ENCODE results near the gene SLC25A23. TPM values are rescaled to one million over a fixed set of nuclear protein-coding genes. Genes with fewer than 3 reads are reported as not detected.
A peak's percentile ranks its signal among the peaks of the same experiment; 100 is the strongest.
"Not testable (repeated sequence)": the region's sequence is repeated elsewhere in the genome, so short reads cannot be mapped to it uniquely, and the experiment has no call there.

SLC25A23 gene
- total and polyA plus RNA-seq, 2 experiments from 2014 or later = 25.7 to 96.4 TPM

- H3K4me2 ChIP-seq = no peak overlapping the region
- no peaks in the 10 kb centered on the region; the same call in 2 of the 3 replicates for H3K4me1 Mint-ChIP-seq
- H3K9me3 Mint-ChIP-seq = peaks cover 9% of the 10 kb centered on the region
- no peaks in the 10 kb centered on the region for H3K27me3 ChIP-seq (ENCODE audit: insufficient read depth)
- no peaks in the 10 kb centered on the region for H3K36me3 ChIP-seq (ENCODE audit: insufficient read depth)
- DNase-seq (ENCODE audit: low spot score) (no peak), ATAC-seq (no peak)
- H3K4me3 Mint-ChIP-seq = no peak overlapping the region
- H3K27ac Mint-ChIP-seq = no peak overlapping the region
- no peak overlapping the region for H2AFZ ChIP-seq
- H3K9me2 ChIP-seq (ENCODE audit: insufficient read depth) = peaks cover 7% of the 10 kb centered on the region; the same call in 1 of the 2 replicates
- no peaks in the 10 kb centered on the region for H3K79me2 ChIP-seq (replicated peaks; ENCODE audit: insufficient read depth)
- no peaks in the 10 kb centered on the region for H4K20me1 ChIP-seq (replicated peaks; ENCODE audit: insufficient read depth)
- no peak overlapping the region for H3K27ac ChIP-seq (ENCODE audit: low read depth)
- peaks cover 11% of the 10 kb centered on the region; the same call in 2 of the 3 replicates for H3K36me3 Mint-ChIP-seq (ENCODE audit: low read depth)
- H3K4me1 ChIP-seq (ENCODE audit: insufficient read depth) = no peaks in the 10 kb centered on the region
- TF ChIP-seq, protein P1, sequence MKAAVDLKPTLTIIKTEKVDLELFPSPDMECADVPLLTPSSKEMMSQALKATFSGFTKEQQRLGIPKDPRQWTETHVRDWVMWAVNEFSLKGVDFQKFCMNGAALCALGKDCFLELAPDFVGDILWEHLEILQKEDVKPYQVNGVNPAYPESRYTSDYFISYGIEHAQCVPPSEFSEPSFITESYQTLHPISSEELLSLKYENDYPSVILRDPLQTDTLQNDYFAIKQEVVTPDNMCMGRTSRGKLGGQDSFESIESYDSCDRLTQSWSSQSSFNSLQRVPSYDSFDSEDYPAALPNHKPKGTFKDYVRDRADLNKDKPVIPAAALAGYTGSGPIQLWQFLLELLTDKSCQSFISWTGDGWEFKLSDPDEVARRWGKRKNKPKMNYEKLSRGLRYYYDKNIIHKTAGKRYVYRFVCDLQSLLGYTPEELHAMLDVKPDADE (IDR thresholded peaks at IDR 0.05) = no peak
- TF ChIP-seq NANOG (IDR thresholded peaks at IDR 0.05; ENCODE audit: borderline replicate concordance) (no peak), ZNF331 (CRISPR knock-in tag; IDR thresholded peaks at IDR 0.05; ENCODE audit: low read depth) (no peak), ZNF114 (CRISPR knock-in tag; IDR thresholded peaks at IDR 0.05) (no peak)
- TF ChIP-seq, protein P2, sequence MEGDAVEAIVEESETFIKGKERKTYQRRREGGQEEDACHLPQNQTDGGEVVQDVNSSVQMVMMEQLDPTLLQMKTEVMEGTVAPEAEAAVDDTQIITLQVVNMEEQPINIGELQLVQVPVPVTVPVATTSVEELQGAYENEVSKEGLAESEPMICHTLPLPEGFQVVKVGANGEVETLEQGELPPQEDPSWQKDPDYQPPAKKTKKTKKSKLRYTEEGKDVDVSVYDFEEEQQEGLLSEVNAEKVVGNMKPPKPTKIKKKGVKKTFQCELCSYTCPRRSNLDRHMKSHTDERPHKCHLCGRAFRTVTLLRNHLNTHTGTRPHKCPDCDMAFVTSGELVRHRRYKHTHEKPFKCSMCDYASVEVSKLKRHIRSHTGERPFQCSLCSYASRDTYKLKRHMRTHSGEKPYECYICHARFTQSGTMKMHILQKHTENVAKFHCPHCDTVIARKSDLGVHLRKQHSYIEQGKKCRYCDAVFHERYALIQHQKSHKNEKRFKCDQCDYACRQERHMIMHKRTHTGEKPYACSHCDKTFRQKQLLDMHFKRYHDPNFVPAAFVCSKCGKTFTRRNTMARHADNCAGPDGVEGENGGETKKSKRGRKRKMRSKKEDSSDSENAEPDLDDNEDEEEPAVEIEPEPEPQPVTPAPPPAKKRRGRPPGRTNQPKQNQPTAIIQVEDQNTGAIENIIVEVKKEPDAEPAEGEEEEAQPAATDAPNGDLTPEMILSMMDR (conservative IDR thresholded peaks at IDR 0.05; ENCODE audit: low read depth in 2 of 2) = 0 out of 4 replicates have a peak, but pooled peaks of 1 of the 2 experiments have one; percentile 1
- TF ChIP-seq, protein P3, sequence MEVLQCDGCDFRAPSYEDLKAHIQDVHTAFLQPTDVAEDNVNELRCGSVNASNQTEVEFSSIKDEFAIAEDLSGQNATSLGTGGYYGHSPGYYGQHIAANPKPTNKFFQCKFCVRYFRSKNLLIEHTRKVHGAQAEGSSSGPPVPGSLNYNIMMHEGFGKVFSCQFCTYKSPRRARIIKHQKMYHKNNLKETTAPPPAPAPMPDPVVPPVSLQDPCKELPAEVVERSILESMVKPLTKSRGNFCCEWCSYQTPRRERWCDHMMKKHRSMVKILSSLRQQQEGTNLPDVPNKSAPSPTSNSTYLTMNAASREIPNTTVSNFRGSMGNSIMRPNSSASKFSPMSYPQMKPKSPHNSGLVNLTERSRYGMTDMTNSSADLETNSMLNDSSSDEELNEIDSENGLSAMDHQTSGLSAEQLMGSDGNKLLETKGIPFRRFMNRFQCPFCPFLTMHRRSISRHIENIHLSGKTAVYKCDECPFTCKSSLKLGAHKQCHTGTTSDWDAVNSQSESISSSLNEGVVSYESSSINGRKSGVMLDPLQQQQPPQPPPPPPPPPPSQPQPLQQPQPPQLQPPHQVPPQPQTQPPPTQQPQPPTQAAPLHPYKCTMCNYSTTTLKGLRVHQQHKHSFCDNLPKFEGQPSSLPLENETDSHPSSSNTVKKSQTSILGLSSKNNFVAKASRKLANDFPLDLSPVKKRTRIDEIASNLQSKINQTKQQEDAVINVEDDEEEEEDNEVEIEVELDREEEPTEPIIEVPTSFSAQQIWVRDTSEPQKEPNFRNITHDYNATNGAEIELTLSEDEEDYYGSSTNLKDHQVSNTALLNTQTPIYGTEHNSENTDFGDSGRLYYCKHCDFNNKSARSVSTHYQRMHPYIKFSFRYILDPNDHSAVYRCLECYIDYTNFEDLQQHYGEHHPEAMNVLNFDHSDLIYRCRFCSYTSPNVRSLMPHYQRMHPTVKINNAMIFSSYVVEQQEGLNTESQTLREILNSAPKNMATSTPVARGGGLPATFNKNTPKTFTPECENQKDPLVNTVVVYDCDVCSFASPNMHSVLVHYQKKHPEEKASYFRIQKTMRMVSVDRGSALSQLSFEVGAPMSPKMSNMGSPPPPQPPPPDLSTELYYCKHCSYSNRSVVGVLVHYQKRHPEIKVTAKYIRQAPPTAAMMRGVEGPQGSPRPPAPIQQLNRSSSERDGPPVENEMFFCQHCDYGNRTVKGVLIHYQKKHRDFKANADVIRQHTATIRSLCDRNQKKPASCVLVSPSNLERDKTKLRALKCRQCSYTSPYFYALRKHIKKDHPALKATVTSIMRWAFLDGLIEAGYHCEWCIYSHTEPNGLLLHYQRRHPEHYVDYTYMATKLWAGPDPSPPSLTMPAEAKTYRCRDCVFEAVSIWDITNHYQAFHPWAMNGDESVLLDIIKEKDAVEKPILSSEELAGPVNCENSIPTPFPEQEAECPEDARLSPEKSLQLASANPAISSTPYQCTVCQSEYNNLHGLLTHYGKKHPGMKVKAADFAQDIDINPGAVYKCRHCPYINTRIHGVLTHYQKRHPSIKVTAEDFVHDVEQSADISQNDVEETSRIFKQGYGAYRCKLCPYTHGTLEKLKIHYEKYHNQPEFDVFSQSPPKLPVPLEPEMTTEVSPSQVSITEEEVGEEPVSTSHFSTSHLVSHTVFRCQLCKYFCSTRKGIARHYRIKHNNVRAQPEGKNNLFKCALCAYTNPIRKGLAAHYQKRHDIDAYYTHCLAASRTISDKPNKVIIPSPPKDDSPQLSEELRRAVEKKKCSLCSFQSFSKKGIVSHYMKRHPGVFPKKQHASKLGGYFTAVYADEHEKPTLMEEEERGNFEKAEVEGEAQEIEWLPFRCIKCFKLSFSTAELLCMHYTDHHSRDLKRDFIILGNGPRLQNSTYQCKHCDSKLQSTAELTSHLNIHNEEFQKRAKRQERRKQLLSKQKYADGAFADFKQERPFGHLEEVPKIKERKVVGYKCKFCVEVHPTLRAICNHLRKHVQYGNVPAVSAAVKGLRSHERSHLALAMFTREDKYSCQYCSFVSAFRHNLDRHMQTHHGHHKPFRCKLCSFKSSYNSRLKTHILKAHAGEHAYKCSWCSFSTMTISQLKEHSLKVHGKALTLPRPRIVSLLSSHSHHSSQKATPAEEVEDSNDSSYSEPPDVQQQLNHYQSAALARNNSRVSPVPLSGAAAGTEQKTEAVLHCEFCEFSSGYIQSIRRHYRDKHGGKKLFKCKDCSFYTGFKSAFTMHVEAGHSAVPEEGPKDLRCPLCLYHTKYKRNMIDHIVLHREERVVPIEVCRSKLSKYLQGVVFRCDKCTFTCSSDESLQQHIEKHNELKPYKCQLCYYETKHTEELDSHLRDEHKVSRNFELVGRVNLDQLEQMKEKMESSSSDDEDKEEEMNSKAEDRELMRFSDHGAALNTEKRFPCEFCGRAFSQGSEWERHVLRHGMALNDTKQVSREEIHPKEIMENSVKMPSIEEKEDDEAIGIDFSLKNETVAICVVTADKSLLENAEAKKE (CRISPR knock-in tag; IDR thresholded peaks at IDR 0.05) = no peak
- no peaks in the 10 kb centered on the region for H3F3A ChIP-seq (replicated peaks; ENCODE audit: low read depth)
- H3K27me3 Mint-ChIP-seq (ENCODE audit: insufficient read depth, low read depth, poor library complexity) = peaks cover 12% of the 10 kb centered on the region
- no peak overlapping the region for H3K4me3 ChIP-seq
Measured at GRCh38 chr19:6429419-6430221, 30.0 kb downstream of the SLC25A23 start.

- H3K79me2 ChIP-seq (replicated peaks; ENCODE audit: insufficient read depth); H3K4me3 Mint-ChIP-seq; H4K20me1 ChIP-seq (replicated peaks; ENCODE audit: insufficient read depth); H3K27ac ChIP-seq (ENCODE audit: low read depth); H3K4me2 ChIP-seq; H3K36me3 ChIP-seq (ENCODE audit: insufficient read depth); H3K27me3 ChIP-seq (ENCODE audit: insufficient read depth); H3K9me2 ChIP-seq (ENCODE audit: insufficient read depth); H3K27ac Mint-ChIP-seq; H3K9me3 Mint-ChIP-seq; DNase-seq (ENCODE audit: low spot score); H3K4me3 ChIP-seq; H3K4me1 ChIP-seq (ENCODE audit: insufficient read depth); H2AFZ ChIP-seq; H3K4me1 Mint-ChIP-seq; H3F3A ChIP-seq (replicated peaks; ENCODE audit: low read depth); ATAC-seq: not testable (repeated sequence)
- peaks cover 11% of the 10 kb centered on the region; the same call in 2 of the 3 replicates for H3K36me3 Mint-ChIP-seq (ENCODE audit: low read depth)
- H3K27me3 Mint-ChIP-seq (ENCODE audit: insufficient read depth, low read depth, poor library complexity) = peaks cover 13% of the 10 kb centered on the region
Measured at GRCh38 chr19:6428692-6429418, 30.7 kb downstream of the SLC25A23 start.
